Liver (tissue), 9 donors: Measurements from ENCODE around the gene NUDT5. TPM values are rescaled to one million over a fixed set of nuclear protein-coding genes. Genes with fewer than 3 reads are reported as not detected.

Experiments
- DNase-seq: peaks from one replicate; pipeline ENCODE4 v3.0.0-alpha.2; 2017; ENCODE audit warnings: low spot score
- H3K27ac ChIP-seq, 2 donors: one replicate each; pipeline ENCODE4 v1.7.0; 2013; ENCODE audit warnings: inconsistent platforms in 2 of 2, low read length in 2 of 2, control low read depth in 1 of 2, low read depth in 1 of 2, mild to moderate bottlenecking in 1 of 2
- H3K27me3 ChIP-seq, 4 donors: one replicate each; pipeline versions ENCODE4 v1.6.1 to v1.7.0; 2013; ENCODE audit warnings: low read length in 3 of 4, inconsistent platforms in 1 of 4, mild to moderate bottlenecking in 1 of 4, moderate library complexity in 1 of 4; ENCODE audit not compliant: control insufficient read depth in 4 of 4, insufficient read depth in 4 of 4
- H3K36me3 ChIP-seq, 4 donors: one replicate each; pipeline versions ENCODE4 v1.6.1 to v1.7.0; 2013; ENCODE audit warnings: low read length in 3 of 4, mild to moderate bottlenecking in 3 of 4, low read depth in 1 of 4, moderate library complexity in 1 of 4; ENCODE audit not compliant: control insufficient read depth in 4 of 4, insufficient read depth in 3 of 4
- H3K4me1 ChIP-seq, 4 donors: one replicate each; pipeline versions ENCODE4 v1.6.1 to v1.7.0; 2013; ENCODE audit warnings: low read length in 3 of 4, mild to moderate bottlenecking in 3 of 4, moderate library complexity in 1 of 4; ENCODE audit not compliant: control insufficient read depth in 4 of 4, insufficient read depth in 4 of 4
- H3K4me3 ChIP-seq, 3 donors: one replicate each; pipeline versions ENCODE4 v1.6.1 to v1.7.0; 2013; ENCODE audit warnings: low read length in 3 of 3, control low read depth in 1 of 3, low read depth in 1 of 3, mild to moderate bottlenecking in 1 of 3
- H3K9ac ChIP-seq, 2 donors: one replicate each; pipeline ENCODE4 v1.7.0; 2013; ENCODE audit warnings: low read length in 2 of 2, mild to moderate bottlenecking in 2 of 2, moderate library complexity in 2 of 2, control low read depth in 1 of 2, low read depth in 1 of 2
- H3K9me3 ChIP-seq, 4 donors: one replicate each; pipeline versions ENCODE4 v1.6.1 to v1.7.0; 2013; ENCODE audit warnings: low read length in 3 of 4; ENCODE audit not compliant: control insufficient read depth in 4 of 4
- ATF3 ChIP-seq: IDR thresholded peaks from 2 replicates; pipeline ENCODE4 v1.6.1; 2016; ENCODE audit warnings: antibody characterized with exemption
- EGR1 ChIP-seq, 2 donors: IDR thresholded peaks; 2 replicates each; pipeline ENCODE4 v1.6.1; 2016 to 2018; ENCODE audit warnings: antibody characterized with exemption in 2 of 2, low read depth in 2 of 2
- HNF4G ChIP-seq: IDR thresholded peaks from 2 replicates; pipeline ENCODE4 v1.6.1; 2016; ENCODE audit warnings: antibody characterized with exemption
- REST ChIP-seq: IDR thresholded peaks from 2 replicates; pipeline ENCODE4 v1.6.1; 2016; ENCODE audit warnings: antibody characterized with exemption, mild to moderate bottlenecking
- TAF1 ChIP-seq: conservative IDR thresholded peaks from 2 replicates; pipeline ENCODE4 v1.6.1; 2016; ENCODE audit warnings: antibody characterized with exemption, mild to moderate bottlenecking
- YY1 ChIP-seq: IDR thresholded peaks from 2 replicates; pipeline ENCODE4 v1.6.1; 2016; ENCODE audit warnings: antibody characterized with exemption, mild to moderate bottlenecking
- ZBTB33 ChIP-seq: IDR thresholded peaks from 2 replicates; pipeline ENCODE4 v1.6.1; 2016; ENCODE audit warnings: antibody characterized with exemption
- WGBS: extraction: QIAGEN DNeasy Blood & Tissue Kit; methylation state at CpG from one replicate; pipeline ENCODE4 v1.1.7; 2013; 5-methylcytosine and 5-hydroxymethylcytosine counted together
- polyA plus RNA-seq, 2 donors: library from polyadenylated mRNA; stranded (reverse) in 1 of 2; unstranded in 1 of 2; fragments of 200-250 nt in 1 of 2; fragments of >200 nt in 1 of 2; fragmentation: Nextera tagmentation in 1 of 2; extraction: Ambion mirVana in 1 of 2; gene quantifications; one replicate each; pipeline versions ENCODE4 v1.2.1 to v1.2.3, GENCODE V29; 2013 to 2015
- total RNA-seq, 2 donors: library from RNA; depleted of rRNA; stranded (reverse); fragments of >200 nt; gene quantifications; one replicate each; pipeline ENCODE4 v1.2.3, GENCODE V29; 2014
- donor health status: healthy.
- donor health status: healthy.
- donor health status: healthy.
- donor health status: healthy.
- donor health status: healthy.

Gene NUDT5
- total and polyA plus RNA-seq, 4 donors: 21.9 to 115 (median 49.3) TPM

- H3K4me3 ChIP-seq: no peak overlapping the region
- H3K27me3 ChIP-seq: no peaks in the 10 kb centered on the region
- no peak for DNase-seq
- H3K9ac ChIP-seq: no peak overlapping the region
- H3K4me1 ChIP-seq: peaks cover 1 to 14% (median 10%) of the 10 kb centered on the region in 4 donors
- TF ChIP-seq YY1 (no peak), TAF1 (no peak), ZBTB33 (no peak), REST (no peak)
- H3K27ac ChIP-seq: no peak overlapping the region
- peaks cover 7 to 19% (median 18%) of the 10 kb centered on the region in 4 donors for H3K36me3 ChIP-seq
- WGBS: 94% methylated on average over 5 of the region's 5 CpGs
- H3K9me3 ChIP-seq: no peaks in the 10 kb centered on the region
These were observed 5.2 kb upstream of the NUDT5 start for GRCh38 chr10:12200850-12201249.

GRCh38 chr10:12198156-12198555 lies 2.5 kb upstream of the NUDT5 start:
- whole genome bisulfite sequencing: 94% methylated on average over 2 of the region's 2 CpGs
- no peaks in the 10 kb centered on the region for H3K27me3 ChIP-seq

More at GRCh38 chr10:12198156-12198555, 2.5 kb upstream of the NUDT5 start:
- Histone ChIP-seq H3K36me3 (peaks cover 4 to 17% (median 13%) of the 10 kb centered on the region in 4 donors), H3K4me3 (no peak overlapping the region), H3K9me3 (no peaks in the 10 kb centered on the region), H3K9ac (no peak overlapping the region), H3K27ac (no peak overlapping the region), H3K4me1 (peaks cover 5 to 28% (median 23%) of the 10 kb centered on the region in 4 donors)
- TF ChIP-seq ATF3: no peak
- no peak for TF ChIP-seq REST
- TF ChIP-seq HNF4G: no peak
- no peak for TF ChIP-seq EGR1 (IDR thresholded peaks at IDR 0.05; ENCODE audit: low read depth in 2 of 2)
- DNase-seq: no peak
